GM18505 (cell line): Measurements from ENCODE around the gene UNC45A.

Source experiments
- ATAC-seq: cut with Tn5 transposase; IDR thresholded peaks from one replicate; pipeline ENCODE4 v1.9.1; 2021; ENCODE audit not compliant: unreplicated experiment
- POLR2A ChIP-seq: IDR thresholded peaks from 4 replicates; pipeline ENCODE4 v1.6.1; 2011; ENCODE audit warnings: borderline replicate concordance; ENCODE audit not compliant: insufficient read depth, insufficient read length; ENCODE audit errors: extremely low read depth

UNC45A gene

GRCh38 chr15:90909976-90910375, 25.1 kb upstream of the UNC45A start:
- ATAC-seq: no peak
- TF ChIP-seq POLR2A: no peak

- no peak for TF ChIP-seq POLR2A
- no peak for ATAC-seq
Observed at GRCh38 chr15:90910441-90911301, 24.4 kb upstream of the UNC45A start.

- ATAC-seq: no peak
- no peak for TF ChIP-seq POLR2A
Observed at GRCh38 chr15:90911302-90911623, 23.8 kb upstream of the UNC45A start.

GRCh38 chr15:90911906-90912769, 22.9 kb upstream of the UNC45A start:
- TF ChIP-seq POLR2A: no peak
- ATAC-seq: no peak

GRCh38 chr15:90912770-90913075, 22.4 kb upstream of the UNC45A start:
- ATAC-seq: no peak
- TF ChIP-seq POLR2A: no peak

GRCh38 chr15:90913398-90913944, 21.6 kb upstream of the UNC45A start:
- no peak for TF ChIP-seq POLR2A
- ATAC-seq: no peak

GRCh38 chr15:90914305-90915080, 20.6 kb upstream of the UNC45A start:
- no peak for TF ChIP-seq POLR2A
- ATAC-seq: no peak

GRCh38 chr15:90915216-90915807, 19.8 kb upstream of the UNC45A start:
- no peak for ATAC-seq
- no peak for TF ChIP-seq POLR2A

- ATAC-seq: no peak
- no peak for TF ChIP-seq POLR2A
Observed at GRCh38 chr15:90915808-90916440, 19.2 kb upstream of the UNC45A start.

- no peak for ATAC-seq
- TF ChIP-seq POLR2A: no peak
Observed at GRCh38 chr15:90916461-90916860, 18.6 kb upstream of the UNC45A start.

- no peak for ATAC-seq
- no peak for TF ChIP-seq POLR2A
Observed at GRCh38 chr15:90917569-90917968, 17.5 kb upstream of the UNC45A start.

GRCh38 chr15:90918034-90918788, 16.9 kb upstream of the UNC45A start:
- ATAC-seq: no peak
- no peak for TF ChIP-seq POLR2A
